Astrocyte of the hippocampus (primary cell): ENCODE measurements around the gene GRIPAP1.

Experiments
- DNase-seq: peaks from one replicate; pipeline ENCODE4 v3.0.0; 2011; ENCODE audit warnings: low read depth, low spot score

Gene GRIPAP1

GRCh38 chrX:48958635-48959094 is 43.4 kb downstream of the GRIPAP1 start:
- peak; percentile 65 for DNase-seq

GRCh38 chrX:48957827-48958634 is 44.0 kb downstream of the GRIPAP1 start:
- DNase-seq: peak; percentile 98

- no peak for DNase-seq
These were observed 44.6 kb downstream of the GRIPAP1 start, which contains the start of gene OTUD5 for GRCh38 chrX:48957477-48957826. Gene OTUD5, minus strand, starts transcription at chrX:48957607. Its CDS starts 37 bp downstream, at chrX:48957570.

- DNase-seq: peak; percentile 29
These were observed 45.2 kb downstream of the GRIPAP1 start for GRCh38 chrX:48956728-48957414.

GRCh38 chrX:48948589-48948988 is 53.5 kb downstream of the GRIPAP1 start:
- DNase-seq: no peak

- peak; percentile 60 for DNase-seq
These were observed 56.3 kb downstream of the GRIPAP1 start for GRCh38 chrX:48945517-48946348.

- no peak for DNase-seq
These were observed 59.2 kb downstream of the GRIPAP1 start for GRCh38 chrX:48942895-48943294.

- no peak for DNase-seq
These were observed 61.6 kb downstream of the GRIPAP1 start for GRCh38 chrX:48940404-48940955.

- no peak for DNase-seq
These were observed 62.4 kb downstream of the GRIPAP1 start for GRCh38 chrX:48939524-48940228.

- no peak for DNase-seq
These were observed 63.2 kb downstream of the GRIPAP1 start for GRCh38 chrX:48938721-48939425.

- peak; percentile 67 for DNase-seq
These were observed 64.8 kb downstream of the GRIPAP1 start for GRCh38 chrX:48937054-48937907.

- DNase-seq: no peak
These were observed 65.5 kb downstream of the GRIPAP1 start for GRCh38 chrX:48936429-48937053.

- DNase-seq: no peak
These were observed 66.8 kb downstream of the GRIPAP1 start for GRCh38 chrX:48935301-48935670.

GRCh38 chrX:48934581-48935300 is 67.3 kb downstream of the GRIPAP1 start:
- no peak for DNase-seq

- DNase-seq: no peak
These were observed 68.3 kb downstream of the GRIPAP1 start for GRCh38 chrX:48933757-48934156.

GRCh38 chrX:48927736-48928382 is 74.2 kb downstream of the GRIPAP1 start:
- no peak for DNase-seq

- DNase-seq: no peak
These were observed 74.9 kb downstream of the GRIPAP1 start for GRCh38 chrX:48927123-48927522.

GRCh38 chrX:48924270-48924669 is 77.8 kb downstream of the GRIPAP1 start:
- DNase-seq: no peak
